Measurements from ENCODE around the gene HDAC6.
"Not testable (repeated sequence)": the region's sequence is repeated elsewhere in the genome, so short reads cannot be mapped to it uniquely, and the experiment has no call there.

Gene HDAC6

DNA sequence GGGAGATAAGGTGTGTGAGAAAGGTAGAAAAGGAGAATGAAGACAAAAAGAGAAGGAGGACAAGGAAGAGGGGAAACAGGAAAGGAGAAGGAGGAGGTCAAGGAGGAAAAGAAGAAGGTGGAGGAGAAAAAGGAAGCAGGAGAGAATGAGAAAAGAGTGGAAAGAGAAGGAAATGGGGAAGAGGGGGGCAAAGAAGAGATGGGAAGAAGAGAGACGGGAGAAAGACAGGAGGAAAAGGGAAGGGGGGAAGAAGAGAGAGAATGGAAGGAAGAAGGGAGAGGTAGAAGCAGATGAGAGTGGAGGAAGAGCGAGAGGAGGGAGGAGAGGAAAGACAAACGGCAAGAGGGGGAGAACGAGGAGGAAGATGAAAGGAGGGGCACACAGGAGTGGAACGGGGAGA, 11.4 kb upstream of the HDAC6 start:
- no peak for DNase-seq

DNA sequence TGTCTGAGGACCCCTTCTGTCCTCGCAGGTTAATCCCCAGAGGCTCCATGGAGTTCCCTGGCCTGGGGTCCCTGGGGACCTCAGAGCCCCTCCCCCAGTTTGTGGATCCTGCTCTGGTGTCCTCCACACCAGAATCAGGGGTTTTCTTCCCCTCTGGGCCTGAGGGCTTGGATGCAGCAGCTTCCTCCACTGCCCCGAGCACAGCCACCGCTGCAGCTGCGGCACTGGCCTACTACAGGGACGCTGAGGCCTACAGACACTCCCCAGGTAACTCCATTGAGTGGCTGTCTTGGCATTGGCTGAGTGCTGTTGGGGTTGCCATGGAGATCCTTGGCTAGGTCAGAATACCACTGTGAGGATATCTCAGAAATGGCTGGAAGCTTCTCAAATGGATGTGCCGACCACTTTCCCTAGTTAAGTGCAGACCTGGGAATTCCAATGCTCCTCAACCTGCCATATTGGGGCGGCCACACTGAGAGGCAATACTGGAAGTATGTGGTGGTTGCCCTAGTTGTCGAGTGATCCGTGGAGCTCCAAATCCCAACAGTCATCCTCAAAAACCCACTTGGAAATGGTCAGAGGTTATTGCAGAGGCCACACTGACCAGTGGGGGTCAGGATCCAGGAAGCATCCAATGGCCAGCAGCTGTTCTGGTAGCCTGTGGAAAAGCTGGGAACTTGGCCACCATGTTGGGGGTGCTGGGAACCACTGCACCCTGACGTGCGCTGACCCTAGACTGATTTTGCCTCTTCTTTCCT, 10.6 kb upstream of the HDAC6 start:
- DNase-seq = no peak

DNA sequence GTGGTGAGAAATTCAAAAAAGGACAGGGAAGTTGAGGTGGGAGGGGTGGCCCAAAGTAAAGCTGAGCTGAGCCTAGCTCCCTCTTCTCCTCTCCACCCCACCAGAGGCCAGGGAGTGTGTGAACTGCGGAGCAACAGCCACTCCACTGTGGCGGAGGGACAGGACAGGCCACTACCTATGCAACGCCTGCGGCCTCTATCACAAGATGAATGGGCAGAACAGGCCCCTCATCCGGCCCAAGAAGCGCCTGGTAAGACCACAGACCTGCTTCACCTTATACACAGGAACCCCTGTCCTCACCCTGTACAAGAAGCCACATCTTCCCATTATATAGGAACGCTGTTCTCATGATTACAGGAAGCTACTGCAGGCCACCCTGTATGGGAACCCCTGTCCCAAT, 9.6 kb upstream of the HDAC6 start:
- DNase-seq = no peak

DNA sequence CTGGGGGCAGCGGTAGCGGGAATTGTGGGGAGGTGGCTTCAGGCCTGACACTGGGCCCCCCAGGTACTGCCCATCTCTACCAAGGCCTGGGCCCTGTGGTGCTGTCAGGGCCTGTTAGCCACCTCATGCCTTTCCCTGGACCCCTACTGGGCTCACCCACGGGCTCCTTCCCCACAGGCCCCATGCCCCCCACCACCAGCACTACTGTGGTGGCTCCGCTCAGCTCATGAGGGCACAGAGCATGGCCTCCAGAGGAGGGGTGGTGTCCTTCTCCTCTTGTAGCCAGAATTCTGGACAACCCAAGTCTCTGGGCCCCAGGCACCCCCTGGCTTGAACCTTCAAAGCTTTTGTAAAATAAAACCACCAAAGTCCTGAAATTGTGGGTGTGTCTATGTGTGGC, 7.9 kb upstream of the HDAC6 start:
- no peak for DNase-seq

DNA sequence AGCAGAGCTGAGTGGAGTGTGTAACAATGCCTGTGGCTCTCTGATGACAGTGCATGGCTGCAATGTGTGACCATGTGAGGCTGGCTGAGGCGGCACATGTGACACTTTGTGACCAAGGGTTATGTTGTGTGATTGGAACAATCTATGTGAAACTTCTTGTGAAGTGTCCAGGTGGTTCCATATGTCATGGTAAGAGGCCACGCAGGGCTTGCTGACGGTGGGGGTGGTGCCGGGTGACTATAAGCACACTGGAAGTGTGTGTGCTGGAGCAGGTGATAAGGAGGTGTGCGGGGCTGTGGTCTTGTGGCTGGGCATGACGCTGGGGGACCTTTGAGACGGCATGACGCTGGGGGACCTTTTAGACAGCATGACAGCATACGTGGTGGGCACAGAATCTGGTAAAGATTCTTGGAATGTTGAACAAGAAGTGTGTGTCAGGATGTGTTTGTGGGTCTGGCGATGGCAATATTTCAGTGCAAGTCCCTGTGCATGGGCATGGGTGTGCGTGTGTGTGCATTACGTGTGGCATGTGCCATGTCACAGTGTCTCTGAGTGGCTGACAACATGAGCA, 7.4 kb upstream of the HDAC6 start:
- no peak for DNase-seq

DNA sequence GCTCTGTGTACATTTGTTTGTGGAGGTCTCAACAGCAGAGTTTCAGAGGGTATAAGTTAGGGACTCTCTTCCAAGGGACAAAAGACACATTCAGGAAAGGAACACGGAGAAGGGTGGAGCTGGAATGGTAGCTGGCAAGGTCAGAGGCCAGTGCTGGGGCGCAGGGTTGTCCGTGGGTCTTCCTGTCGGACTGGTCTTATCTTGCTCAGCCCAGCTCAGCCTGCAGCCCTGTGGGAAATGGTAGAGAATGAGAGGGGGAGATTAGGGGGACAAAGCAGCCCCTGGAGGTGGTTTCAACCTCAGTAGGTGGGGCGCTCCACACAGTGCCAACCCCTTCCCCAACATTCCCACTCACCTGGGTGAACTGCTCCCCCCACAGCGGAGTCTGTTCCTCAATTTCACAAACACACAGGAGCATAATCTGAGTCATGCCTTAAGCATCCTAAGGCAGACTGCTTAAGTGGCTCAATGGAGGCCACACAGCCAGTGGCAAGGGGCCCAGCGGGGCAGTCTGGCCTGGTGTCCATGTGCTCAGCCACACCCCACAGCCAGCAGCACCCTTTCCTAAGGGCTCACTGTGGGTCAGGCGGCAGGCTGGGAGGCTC, 6.9 kb upstream of the HDAC6 start:
- no peak for DNase-seq

DNA sequence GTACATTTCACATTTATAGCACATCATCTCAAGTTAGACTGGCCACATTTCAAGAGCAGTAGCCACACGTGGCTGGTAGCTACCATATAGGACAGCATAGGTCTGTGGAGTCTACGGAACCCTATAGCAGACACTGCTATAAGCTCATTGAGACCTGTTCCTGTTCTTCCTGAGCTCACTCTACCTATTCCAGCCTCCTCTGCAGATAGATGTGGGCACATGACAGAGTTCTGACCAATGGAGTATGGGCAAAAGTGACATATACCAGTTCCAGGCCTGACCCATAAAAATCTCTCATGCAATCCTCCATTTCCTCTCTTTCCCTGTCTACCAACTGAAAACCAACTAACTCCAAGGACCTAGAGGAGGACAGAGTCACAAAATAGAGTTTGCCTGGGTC, 3.5 kb upstream of the HDAC6 start:
- DNase-seq = no peak

DNA sequence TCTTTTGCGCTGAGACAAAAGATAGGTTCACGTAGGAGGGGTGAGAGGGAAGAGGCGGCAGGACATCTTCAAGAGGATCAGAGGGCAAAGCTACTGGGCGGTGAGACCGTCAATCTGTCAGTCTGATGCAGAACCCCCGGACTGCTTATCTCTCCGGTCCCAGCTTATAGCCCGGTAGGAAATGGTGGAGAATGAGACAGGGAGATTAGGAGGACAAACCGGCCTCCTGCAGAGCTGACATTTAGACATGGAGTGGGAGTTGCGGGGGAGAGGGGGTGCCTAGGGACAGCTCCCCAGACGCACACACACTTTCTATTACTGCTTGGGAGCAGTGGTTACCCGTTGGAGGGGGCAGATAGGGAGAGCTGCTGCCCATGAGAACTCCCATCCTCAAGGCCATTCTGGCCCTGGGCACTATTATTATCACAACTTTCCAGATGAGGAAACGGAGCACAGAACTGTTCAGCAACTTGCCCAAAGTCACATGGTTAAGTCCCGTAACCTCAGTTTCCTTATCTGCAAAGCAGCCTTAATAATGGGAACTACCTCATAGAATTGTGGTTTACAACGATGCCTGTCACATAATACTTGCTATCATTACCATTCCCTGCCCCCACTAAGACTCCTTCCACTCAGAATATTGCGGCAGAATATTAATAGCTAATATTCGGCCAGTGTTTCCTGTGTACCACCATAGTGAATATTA, 1.1 kb upstream of the HDAC6 start:
- no peak for DNase-seq

DNA sequence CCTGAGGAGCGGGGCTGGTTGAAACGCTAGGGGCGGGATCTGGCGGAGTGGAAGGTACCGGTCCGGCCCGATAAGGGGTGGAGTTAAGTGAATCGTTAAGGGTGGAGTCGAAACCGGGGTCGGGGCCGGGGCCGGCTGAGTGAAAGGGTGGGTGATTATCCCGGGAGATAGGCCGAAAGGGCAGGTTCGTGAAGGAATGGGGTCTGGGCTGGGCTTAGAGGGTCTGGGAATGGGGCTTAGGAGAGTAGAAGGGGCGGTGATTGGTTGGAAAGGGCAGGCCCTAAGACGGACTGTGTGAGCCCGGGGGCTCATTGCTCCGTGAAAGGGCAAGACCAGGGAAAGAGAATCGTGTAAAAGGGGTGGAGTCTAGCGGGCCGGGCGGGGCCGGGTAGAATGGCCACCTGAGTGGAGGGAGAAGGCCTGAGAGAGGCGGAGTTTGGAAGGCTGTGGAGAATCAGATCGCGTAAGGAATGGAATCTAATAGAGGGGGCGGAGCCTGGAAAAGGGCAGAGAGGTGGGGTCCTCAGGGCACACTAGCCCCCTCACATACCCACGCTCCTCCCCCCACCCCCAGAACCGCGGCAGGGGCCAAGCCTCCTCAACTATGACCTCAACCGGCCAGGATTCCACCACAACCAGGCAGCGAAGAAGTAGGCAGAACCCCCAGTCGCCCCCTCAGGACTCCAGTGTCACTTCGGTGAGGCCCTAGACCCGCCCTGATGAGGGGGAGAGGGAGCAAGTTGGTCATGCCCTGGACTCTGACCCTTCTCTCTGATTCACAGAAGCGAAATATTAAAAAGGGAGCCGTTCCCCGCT, 430 bp downstream of the HDAC6 start:
- DNase-seq = peak; percentile 68

DNA sequence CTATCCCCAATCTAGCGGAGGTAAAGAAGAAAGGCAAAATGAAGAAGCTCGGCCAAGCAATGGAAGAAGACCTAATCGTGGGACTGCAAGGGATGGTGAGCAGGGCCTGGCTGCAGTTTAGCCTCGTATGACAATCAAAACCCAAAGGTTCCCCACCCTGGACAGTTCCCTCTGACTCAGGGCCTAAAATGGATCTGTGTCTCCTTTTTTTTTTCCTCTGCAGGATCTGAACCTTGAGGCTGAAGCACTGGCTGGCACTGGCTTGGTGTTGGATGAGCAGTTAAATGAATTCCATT, 986 bp downstream of the HDAC6 start:
- no peak for DNase-seq

DNA sequence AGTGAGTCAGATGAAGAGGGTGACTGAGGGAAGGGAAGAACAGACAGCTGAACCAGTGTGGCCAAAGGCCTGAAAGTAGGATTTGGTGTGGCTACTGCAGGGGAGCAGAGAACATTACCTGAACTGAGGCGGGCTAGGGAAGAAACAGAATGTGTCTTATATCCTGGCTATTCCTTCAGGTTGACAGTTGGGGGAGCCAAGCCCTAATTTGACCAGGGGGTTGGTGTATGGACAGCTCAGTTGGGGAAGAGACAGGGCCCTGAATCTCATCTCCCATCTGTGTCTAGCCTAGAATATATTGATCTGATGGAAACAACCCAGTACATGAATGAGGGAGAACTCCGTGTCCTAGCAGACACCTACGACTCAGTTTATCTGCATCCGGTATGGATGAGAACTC, 4.2 kb downstream of the HDAC6 start:
- no peak for DNase-seq

DNA sequence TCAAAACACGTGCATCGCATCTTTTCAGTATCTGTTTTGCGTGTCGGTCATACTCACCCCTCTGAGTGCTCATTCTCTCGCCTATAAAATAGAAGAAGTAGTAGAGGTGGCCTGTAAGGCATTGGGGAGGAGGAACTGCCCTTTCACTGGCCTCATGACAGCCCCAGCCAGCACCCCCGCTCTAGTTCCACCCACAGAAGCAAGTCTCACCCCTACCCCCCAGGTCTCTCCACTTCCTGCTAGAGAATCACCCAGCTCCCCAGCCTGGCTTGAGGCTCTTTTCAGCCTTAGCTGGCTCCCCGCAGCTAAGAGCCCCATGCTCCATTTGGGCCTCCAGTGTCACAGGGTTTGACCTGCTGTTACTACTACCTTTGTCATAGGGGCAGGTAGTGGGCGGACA, 11.8 kb downstream of the HDAC6 start:
- DNase-seq = no peak

DNA sequence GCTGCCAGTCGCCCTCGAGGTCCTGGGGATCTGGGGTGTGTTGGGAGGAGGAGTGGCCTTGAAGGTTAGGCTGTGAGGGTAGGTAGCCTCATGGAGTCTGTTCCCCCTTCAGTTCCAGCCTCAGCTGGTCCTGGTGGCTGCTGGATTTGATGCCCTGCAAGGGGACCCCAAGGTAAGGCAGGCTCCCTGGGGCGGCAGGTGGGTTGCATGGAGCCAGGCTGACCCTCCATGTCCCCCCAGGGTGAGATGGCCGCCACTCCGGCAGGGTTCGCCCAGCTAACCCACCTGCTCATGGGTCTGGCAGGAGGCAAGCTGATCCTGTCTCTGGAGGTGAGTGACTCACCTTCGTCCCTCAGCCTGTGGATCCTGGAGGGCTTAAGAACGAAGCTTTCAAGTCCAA, 12.9 kb downstream of the HDAC6 start:
- DNase-seq = no peak

DNA sequence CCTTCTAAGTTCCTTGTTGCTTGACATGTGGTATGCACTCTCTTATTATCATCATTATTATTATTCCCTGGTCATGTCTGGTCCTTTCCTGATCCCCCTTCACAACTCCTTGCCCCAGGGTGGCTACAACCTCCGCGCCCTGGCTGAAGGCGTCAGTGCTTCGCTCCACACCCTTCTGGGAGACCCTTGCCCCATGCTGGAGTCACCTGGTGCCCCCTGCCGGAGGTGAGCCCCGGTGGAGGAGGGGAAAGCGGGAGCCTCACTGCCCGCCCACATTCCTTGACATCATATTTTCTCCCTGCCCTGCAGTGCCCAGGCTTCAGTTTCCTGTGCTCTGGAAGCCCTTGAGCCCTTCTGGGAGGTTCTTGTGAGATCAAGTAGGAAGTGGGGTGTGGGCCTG, 13.4 kb downstream of the HDAC6 start:
- no peak for DNase-seq

DNA sequence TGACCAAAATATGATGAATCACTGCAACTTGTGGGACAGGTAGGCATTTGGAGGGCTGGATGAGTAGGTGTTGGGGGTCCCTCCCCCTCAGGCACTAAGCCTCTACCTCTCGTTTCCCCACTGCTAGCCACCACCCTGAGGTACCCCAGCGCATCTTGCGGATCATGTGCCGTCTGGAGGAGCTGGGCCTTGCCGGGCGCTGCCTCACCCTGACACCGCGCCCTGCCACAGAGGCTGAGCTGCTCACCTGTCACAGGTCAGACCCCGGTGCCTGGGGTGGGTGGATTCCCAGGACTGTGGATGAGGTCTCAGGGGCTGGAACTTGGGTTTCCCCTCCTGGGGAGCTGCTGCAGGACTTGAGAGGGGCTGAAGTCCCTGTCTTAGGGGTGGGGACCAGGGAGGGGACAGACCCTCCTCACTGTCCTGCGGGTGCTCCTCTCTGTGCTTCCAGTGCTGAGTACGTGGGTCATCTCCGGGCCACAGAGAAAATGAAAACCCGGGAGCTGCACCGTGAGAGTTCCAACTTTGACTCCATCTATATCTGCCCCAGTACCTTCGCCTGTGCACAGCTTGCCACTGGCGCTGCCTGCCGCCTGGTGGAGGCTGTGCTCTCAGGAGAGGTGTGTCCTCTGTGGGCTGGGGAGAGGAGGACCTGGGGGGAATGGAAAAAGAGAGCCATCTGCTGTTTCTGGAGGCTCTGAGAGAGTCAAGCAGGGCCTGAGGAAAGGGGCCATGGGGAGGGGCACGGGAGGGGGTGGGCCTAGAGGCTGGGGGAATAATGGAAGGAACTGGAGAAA, 14.3 kb downstream of the HDAC6 start:
- DNase-seq = no peak

DNA sequence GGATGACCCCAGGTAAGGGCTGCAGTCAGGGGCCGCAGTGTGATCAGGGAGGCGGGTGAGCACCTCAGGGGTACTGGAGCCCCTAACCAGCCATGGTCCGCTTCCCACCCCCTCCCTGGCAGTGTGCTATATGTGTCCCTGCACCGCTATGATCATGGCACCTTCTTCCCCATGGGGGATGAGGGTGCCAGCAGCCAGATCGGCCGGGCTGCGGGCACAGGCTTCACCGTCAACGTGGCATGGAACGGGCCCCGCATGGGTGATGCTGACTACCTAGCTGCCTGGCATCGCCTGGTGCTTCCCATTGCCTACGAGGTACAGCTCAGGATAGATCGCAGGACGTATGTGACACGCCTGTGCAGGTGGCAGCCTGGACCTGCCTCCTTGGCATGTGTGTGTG, 16.2 kb downstream of the HDAC6 start:
- no peak for DNase-seq

DNA sequence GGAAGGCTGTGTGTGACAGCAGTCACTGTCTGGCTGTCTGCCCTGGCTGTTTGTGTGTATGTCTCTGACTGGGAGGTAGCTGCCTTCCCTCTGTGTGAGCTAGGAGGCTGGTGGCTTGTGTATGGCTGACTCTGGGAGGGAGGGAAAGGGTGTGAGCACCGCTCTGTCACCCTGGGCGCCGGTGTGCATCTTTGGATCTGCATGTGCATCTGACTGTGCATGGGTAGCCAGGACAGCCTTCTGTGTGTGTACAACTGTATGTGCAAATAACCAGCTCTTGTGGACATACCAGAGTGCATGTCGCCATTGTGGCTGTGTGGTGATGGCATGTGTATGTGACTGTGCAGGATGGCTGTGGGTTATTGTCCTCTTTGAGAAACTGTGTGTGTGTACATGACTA, 17.0 kb downstream of the HDAC6 start:
- no peak for DNase-seq

DNA sequence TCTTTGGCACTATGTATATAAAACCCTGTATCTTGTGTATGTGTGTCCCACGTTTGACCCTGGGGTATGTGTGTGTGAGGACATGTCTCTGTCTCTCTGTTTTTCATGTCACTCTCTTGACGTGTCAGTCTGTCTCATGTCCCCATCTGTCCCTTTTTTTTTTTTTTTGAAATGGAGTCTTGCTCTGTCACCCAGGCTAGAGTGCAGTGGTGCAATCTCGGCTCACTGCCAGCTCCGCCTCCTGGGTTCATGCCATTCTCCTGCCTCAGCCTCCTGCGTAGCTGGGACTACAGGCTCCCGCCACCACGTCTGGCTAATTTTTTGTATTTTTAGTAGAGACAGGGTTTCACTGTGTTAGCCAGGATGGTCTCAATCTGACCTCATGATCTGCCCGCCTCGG, 17.5 kb downstream of the HDAC6 start:
- DNase-seq = not testable (repeated sequence)

DNA sequence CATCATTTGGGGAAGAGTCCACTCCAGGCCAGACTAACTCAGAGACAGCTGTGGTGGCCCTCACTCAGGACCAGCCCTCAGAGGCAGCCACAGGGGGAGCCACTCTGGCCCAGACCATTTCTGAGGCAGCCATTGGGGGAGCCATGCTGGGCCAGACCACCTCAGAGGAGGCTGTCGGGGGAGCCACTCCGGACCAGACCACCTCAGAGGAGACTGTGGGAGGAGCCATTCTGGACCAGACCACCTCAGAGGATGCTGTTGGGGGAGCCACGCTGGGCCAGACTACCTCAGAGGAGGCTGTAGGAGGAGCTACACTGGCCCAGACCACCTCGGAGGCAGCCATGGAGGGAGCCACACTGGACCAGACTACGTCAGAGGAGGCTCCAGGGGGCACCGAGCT, 21.2 kb downstream of the HDAC6 start:
- no peak for DNase-seq

DNA sequence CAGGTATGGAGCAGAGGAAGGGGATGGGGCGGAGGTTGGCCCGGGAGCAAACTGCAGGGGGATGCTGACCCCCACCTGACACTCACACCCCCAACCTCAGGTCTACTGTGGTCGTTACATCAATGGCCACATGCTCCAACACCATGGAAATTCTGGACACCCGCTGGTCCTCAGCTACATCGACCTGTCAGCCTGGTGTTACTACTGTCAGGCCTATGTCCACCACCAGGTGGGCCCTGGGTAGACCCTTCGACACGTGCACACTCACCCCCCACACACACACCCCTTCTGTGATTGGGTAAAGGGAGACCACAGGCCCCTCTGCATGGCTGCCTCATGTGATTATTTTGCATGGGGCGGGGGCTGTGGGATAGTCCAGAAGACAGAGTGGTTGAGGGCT, 22.2 kb downstream of the HDAC6 start:
- no peak for DNase-seq

DNA sequence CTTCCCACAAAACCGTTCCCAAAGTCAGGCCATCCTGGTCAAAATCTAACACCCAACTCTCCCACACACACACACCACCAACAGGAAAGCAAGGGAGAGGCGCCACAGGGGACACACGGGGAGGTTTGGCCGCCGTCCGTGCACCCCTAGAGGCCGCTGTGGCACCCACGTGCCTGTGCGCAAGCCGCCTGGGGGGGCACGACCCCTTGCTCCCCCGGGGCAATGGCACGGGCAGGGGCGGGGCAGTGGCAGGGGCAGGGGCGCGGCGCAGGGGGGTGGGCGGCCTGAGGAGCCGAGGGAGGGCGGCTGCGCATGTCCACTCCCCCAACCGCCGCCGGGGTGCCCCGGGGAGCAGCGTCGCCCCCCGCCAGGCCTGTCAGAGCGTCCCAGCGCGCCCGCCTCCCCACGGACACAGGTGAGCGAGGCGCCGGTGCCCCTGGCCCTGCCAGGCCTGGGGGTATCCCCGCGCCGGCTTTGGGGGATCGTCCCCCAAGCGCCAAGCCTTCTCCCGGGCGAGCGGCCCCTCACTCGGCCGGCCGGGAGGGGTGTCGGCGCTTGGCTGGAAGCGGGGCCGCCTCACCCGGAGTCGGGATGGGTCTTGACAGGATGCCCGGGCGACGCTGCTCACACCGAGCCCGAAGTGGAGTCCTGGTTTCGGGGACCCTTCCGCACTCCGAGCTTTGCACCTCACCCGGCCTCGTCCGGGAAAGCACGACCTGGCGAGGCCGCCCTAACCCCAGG, 24.4 kb downstream of the HDAC6 start, which contains the start of gene ERAS:
TSS of gene ERAS (plus strand) at position 379 of the 741 bp plus-strand sequence. CDS start 2,611 bp downstream, outside the sequence.
- DNase-seq = no peak

Data from NCI-H1436 (cell line).